ENCODE measurements around the gene SLIT3.

- TF ChIP-seq CTCF (IDR thresholded peaks at IDR 0.05; ENCODE audit: borderline replicate concordance, extremely low read depth, low read length, poor library complexity, severe bottlenecking): no peak
- no peak for TF ChIP-seq EZH2 (IDR thresholded peaks at IDR 0.05; ENCODE audit: borderline replicate concordance, low read depth, low read length, severe bottlenecking)
Observed at GRCh38 chr5:168893283-168893682, 407.7 kb downstream of the SLIT3 start.

All from DND-41 (cell line).